Gastroesophageal sphincter (tissue), 4 donors: ENCODE data around the gene OR52B6. TPM values are rescaled to one million over a fixed set of nuclear protein-coding genes. Genes with fewer than 3 reads are reported as not detected.

Experiments used
- ATAC-seq: fragments of 150-250 bp; one replicate; pipeline ENCODE4 v1.9.1; 2016; ENCODE audit warnings: mild to moderate bottlenecking, moderate library complexity
- H3K27ac ChIP-seq, 4 donors: fragments of 200-600 bp; sonication (generic) in 3 of 4; 1 replicate in 3 of 4; 2 replicates in 1 of 4; pipeline ENCODE4 v1.5.1; 2016 to 2019
- H3K27me3 ChIP-seq: fragments of 200-600 bp; sonication (generic); one replicate; pipeline ENCODE4 v1.5.1; 2019
- H3K36me3 ChIP-seq, 2 donors: fragments of 200-600 bp; sonication (generic); one replicate each; pipeline ENCODE4 v1.5.1; 2019; ENCODE audit warnings: control low read depth in 1 of 2
- H3K4me1 ChIP-seq, 3 donors: fragments of 200-600 bp; sonication (generic); 1 replicate in 2 of 3; 2 replicates in 1 of 3; pipeline ENCODE4 v1.5.1; 2016 to 2019; ENCODE audit warnings: control low read depth in 2 of 3
- H3K4me3 ChIP-seq, 2 donors: fragments of 200-600 bp; sonication (generic); one replicate each; pipeline ENCODE4 v1.5.1; 2019; ENCODE audit warnings: mild to moderate bottlenecking in 1 of 2, moderate library complexity in 1 of 2
- H3K9me3 ChIP-seq, 3 donors: fragments of 200-600 bp; sonication (generic); one replicate each; pipeline ENCODE4 v1.5.1; 2017 to 2019; ENCODE audit warnings: control low read depth in 2 of 3
- CTCF ChIP-seq, 4 experiments: fragments of 200-600 bp in 2 of 4; fragments of 450-650 bp in 2 of 4; sonication (generic) in 1 of 4; IDR thresholded peaks; one replicate each; pipeline ENCODE4 v1.5.1; 2017 to 2019; ENCODE audit warnings: antibody characterized with exemption in 4 of 4, mild to moderate bottlenecking in 2 of 4, moderate library complexity in 2 of 4
- EP300 ChIP-seq: sonication (generic); formaldehyde crosslinking; IDR thresholded peaks from one replicate; pipeline ENCODE4 v1.6.1; 2017; ENCODE audit warnings: antibody characterized with exemption, mild to moderate bottlenecking
- POLR2A ChIP-seq, 2 donors: fragments of 450-650 bp; IDR thresholded peaks; one replicate each; pipeline ENCODE4 v1.6.1; 2017; ENCODE audit warnings: antibody characterized with exemption in 2 of 2, mild to moderate bottlenecking in 2 of 2, moderate library complexity in 1 of 2
- POLR2AphosphoS5 ChIP-seq: sonication (generic); formaldehyde crosslinking; IDR thresholded peaks from one replicate; pipeline ENCODE4 v1.6.1; 2017; ENCODE audit warnings: antibody characterized with exemption
- WGBS, 2 donors: methylation state at CpG; one replicate each; pipeline ENCODE4 v1.1.5; 2018; ENCODE audit warnings: low coverage in 1 of 2; 5-methylcytosine and 5-hydroxymethylcytosine counted together
- total RNA-seq, 4 donors: library from RNA; depleted of rRNA; stranded (reverse); fragments of >200 nt; gene quantifications; one replicate each; pipeline ENCODE4 v1.1.0, GENCODE V29; 2016

The OR52B6 gene
- total RNA-seq, 4 donors from 2014 or later = not detected

GRCh38 chr11:5624489-5625279 lies 44.0 kb downstream of the OR52B6 start, which contains the start of gene TRIM34:
TSS of gene TRIM34 (plus strand) at chr11:5625001. CDS start at chr11:5632332, 7,331 bp downstream.
- Histone ChIP-seq H3K4me1 (peaks cover 11 to 36% (median 18%) of the 10 kb centered on the region in 3 donors), H3K4me3 (peak within 1 kb of the TSS; percentile 58 to 67), H3K9me3 (no peaks in the 10 kb centered on the region), H3K27me3 (no peaks in the 10 kb centered on the region), H3K36me3 (no peaks in the 10 kb centered on the region), H3K27ac (peak within 1 kb of the TSS; percentile 40 to 78 (median 68))
- peak; percentile 87 for ATAC-seq
- WGBS, 2 donors = 8 to 24% methylated on average over 2 to 5 of the region's 7 CpGs
- TF ChIP-seq EP300 (no peak), CTCF (IDR thresholded peaks at IDR 0.05) (peak in 1 of 4 experiments; percentile 11)

GRCh38 chr11:5625281-5625680 lies 44.6 kb downstream of the OR52B6 start:
- 0 to 28% methylated on average over 2 to 4 of the region's 4 CpGs for WGBS, 2 donors
- Histone ChIP-seq H3K4me3 (peak overlapping the region; percentile 58 to 67), H3K27me3 (no peaks in the 10 kb centered on the region), H3K4me1 (peaks cover 11 to 36% (median 18%) of the 10 kb centered on the region in 3 donors), H3K9me3 (no peaks in the 10 kb centered on the region), H3K27ac (peak overlapping the region in 3 of 4 donors; percentile 68 to 78 (median 69)), H3K36me3 (no peaks in the 10 kb centered on the region)
- TF ChIP-seq EP300 (no peak), POLR2A (IDR thresholded peaks at IDR 0.05) (no peak), POLR2AphosphoS5 (no peak), CTCF (IDR thresholded peaks at IDR 0.05) (no peak)
- no peak for ATAC-seq

- H3K4me1 ChIP-seq = peaks cover 7 to 28% (median 13%) of the 10 kb centered on the region in 3 donors
- no peaks in the 10 kb centered on the region for H3K27me3 ChIP-seq
- WGBS, 2 donors = 67 to 76% methylated on average over 5 of the region's 5 CpGs
- TF ChIP-seq CTCF (IDR thresholded peaks at IDR 0.05) = no peak
- no peaks in the 10 kb centered on the region for H3K36me3 ChIP-seq
- no peak overlapping the region for H3K27ac ChIP-seq
- no peaks in the 10 kb centered on the region for H3K9me3 ChIP-seq
- ATAC-seq = no peak
- H3K4me3 ChIP-seq = no peak overlapping the region
Measured at GRCh38 chr11:5626196-5626595, 45.5 kb downstream of the OR52B6 start.

GRCh38 chr11:5631417-5631816 lies 50.7 kb downstream of the OR52B6 start:
- Histone ChIP-seq H3K27me3 (no peaks in the 10 kb centered on the region), H3K27ac (no peak overlapping the region), H3K36me3 (peaks cover 0 to 38% of the 10 kb centered on the region in 2 donors), H3K4me3 (no peak overlapping the region), H3K4me1 (no peaks in the 10 kb centered on the region), H3K9me3 (no peaks in the 10 kb centered on the region)
- TF ChIP-seq CTCF (IDR thresholded peaks at IDR 0.05) (no peak), EP300 (no peak), POLR2AphosphoS5 (no peak), POLR2A (IDR thresholded peaks at IDR 0.05) (no peak)
- WGBS, 2 donors = 92% methylated on average over 2 of the region's 2 CpGs
- no peak for ATAC-seq

Other genes with a start within 250 kb of the OR52B6 start
- gene OR51B5, start 237.4 kb upstream of the OR52B6 start, total RNA-seq = not detected
- not detected for gene OR51B6, start 229.4 kb upstream of the OR52B6 start, total RNA-seq
- gene OR51M1, start 197.1 kb upstream of the OR52B6 start, total RNA-seq = not detected
- gene OR51Q1, start 158.8 kb upstream of the OR52B6 start, total RNA-seq = not detected
- gene OR51I1, start 139.4 kb upstream of the OR52B6 start, total RNA-seq = not detected
- not detected for gene OR51I2, start 131.6 kb upstream of the OR52B6 start, total RNA-seq
- gene OR52D1, start 92.2 kb upstream of the OR52B6 start, total RNA-seq = not detected
- under 1 TPM in 3 of 4 donors, not detected in 1; 0.15 to 0.62 (median 0.40) TPM for gene UBQLN3, start 70.9 kb upstream of the OR52B6 start, total RNA-seq
- gene UBQLNL, start 64.2 kb upstream of the OR52B6 start, total RNA-seq = under 1 TPM in 3 of 4 donors, not detected in 1; 0.27 to 0.62 (median 0.31) TPM
- gene OR52H1, start 32.3 kb upstream of the OR52B6 start, total RNA-seq = under 1 TPM in 1 of 4 donors, not detected in 3; 0.54 TPM
- gene TRIM6, start 15.8 kb downstream of the OR52B6 start, total RNA-seq = 1 to 10 TPM; 1.6 to 5.6 (median 2.1) TPM
- 1 to 10 TPM; 3.8 to 9.2 (median 4.5) TPM for gene TRIM34, start 44.1 kb downstream of the OR52B6 start, total RNA-seq
- 10 to 100 TPM in 3 of 4 donors, 1 to 10 TPM in 1; 8.9 to 21.4 (median 14.9) TPM for gene TRIM5, start 104.2 kb downstream of the OR52B6 start, total RNA-seq
- 10 to 100 TPM; 31.6 to 50.4 (median 32.1) TPM for gene TRIM22, start 108.9 kb downstream of the OR52B6 start, total RNA-seq
- gene OR56B1, start 155.6 kb downstream of the OR52B6 start, total RNA-seq = under 1 TPM in 2 of 4 donors, not detected in 2; 0.13 to 0.19 TPM
- gene OR52N4, start 173.4 kb downstream of the OR52B6 start, total RNA-seq = under 1 TPM in 1 of 4 donors, not detected in 3; 0.40 TPM
- under 1 TPM in 1 of 4 donors, not detected in 3; 0.67 TPM for gene OR52N5, start 202.5 kb downstream of the OR52B6 start, total RNA-seq
- under 1 TPM in 1 of 4 donors, not detected in 3; 0.13 TPM for gene OR52N1, start 210.4 kb downstream of the OR52B6 start, total RNA-seq
- gene OR52N2, start 228.0 kb downstream of the OR52B6 start, total RNA-seq = not detected